ENCODE measurements around the gene ARMC7. TPM values are rescaled to one million over a fixed set of nuclear protein-coding genes. Genes with fewer than 3 reads are reported as not detected.

Gene ARMC7
- total RNA-seq, 3 donors from 2014 or later (not counting 1 experiment from before 2014, with no cell fraction given), result 9.3 to 18.6 (median 11.3) TPM

DNA sequence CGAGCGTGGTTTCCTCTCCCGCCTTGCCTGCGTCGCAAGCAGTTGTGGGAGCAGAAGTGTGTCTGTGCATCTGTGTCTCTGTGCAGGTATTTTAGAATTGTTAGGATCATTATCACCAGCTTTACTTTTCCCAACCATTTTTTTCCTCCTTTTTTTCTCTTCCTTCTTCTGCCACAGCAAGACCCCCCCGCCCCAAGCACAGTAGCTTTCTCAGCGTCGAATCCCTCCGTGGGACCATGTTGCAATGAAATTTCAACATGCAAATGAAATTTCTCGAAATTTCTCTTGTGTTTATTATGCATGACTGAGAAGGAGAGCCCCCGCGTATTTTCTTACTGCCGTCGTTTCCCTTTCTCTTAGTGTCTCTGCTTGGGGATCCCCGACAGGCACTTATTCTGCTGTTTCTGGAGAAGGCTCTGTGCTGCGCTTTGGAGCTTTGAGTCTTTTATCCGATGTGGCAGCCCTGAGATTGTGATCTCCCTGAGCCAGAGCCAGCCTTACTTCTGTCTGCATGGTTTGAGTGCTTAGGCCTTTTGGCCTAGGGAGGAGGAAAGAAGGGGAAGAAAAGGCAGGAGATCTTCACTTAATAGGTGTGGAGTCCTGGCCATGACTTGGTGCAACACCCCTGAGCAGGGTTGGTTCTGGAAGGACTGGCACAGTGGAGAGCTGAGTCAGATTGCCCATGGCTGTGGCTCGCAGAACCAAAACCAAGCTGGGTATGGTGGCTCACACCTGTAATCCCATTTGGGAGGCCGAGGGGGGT, 5.0 kb downstream of the ARMC7 start:
- H3K4me3 Mint-ChIP-seq, result peak overlapping the region; percentile 90
- Histone ChIP-seq H3K36me3 (ENCODE audit: control insufficient read depth, insufficient read depth, low read length) (peaks cover 5% of the 10 kb centered on the region), H3K27me3 (ENCODE audit: control insufficient read depth, insufficient read depth, low read length) (no peaks in the 10 kb centered on the region), H3K4me3 (ENCODE audit: low read length) (peak overlapping the region; percentile 44), H3K9me3 (ENCODE audit: control insufficient read depth, insufficient read depth, low read length) (no peaks in the 10 kb centered on the region), H3K27ac (ENCODE audit: low read length) (peak overlapping the region; percentile 76), H3K4me1 (ENCODE audit: control insufficient read depth, insufficient read depth, low read length) (peaks cover 36% of the 10 kb centered on the region)
- H3K9me3 Mint-ChIP-seq, result no peaks in the 10 kb centered on the region
- peak in 1 of 2 donors; percentile 29 for DNase-seq
- no peaks in the 10 kb centered on the region for H3K27me3 Mint-ChIP-seq (ENCODE audit: low read depth in 2 of 2)
- intact Hi-C loops (cut with micrococcal nuclease), result loop anchor here (1.0 to 5.0 kb wide), 6 partner anchors 16 to 298 kb away; partner anchors contain the start of genes JPT1 and NT5C
- no peak for ATAC-seq
- peaks cover 29 to 34% of the 10 kb centered on the region in 2 donors for H3K4me1 Mint-ChIP-seq
- H3K36me3 Mint-ChIP-seq, result no peaks in the 10 kb centered on the region
- TF ChIP-seq, protein P1, sequence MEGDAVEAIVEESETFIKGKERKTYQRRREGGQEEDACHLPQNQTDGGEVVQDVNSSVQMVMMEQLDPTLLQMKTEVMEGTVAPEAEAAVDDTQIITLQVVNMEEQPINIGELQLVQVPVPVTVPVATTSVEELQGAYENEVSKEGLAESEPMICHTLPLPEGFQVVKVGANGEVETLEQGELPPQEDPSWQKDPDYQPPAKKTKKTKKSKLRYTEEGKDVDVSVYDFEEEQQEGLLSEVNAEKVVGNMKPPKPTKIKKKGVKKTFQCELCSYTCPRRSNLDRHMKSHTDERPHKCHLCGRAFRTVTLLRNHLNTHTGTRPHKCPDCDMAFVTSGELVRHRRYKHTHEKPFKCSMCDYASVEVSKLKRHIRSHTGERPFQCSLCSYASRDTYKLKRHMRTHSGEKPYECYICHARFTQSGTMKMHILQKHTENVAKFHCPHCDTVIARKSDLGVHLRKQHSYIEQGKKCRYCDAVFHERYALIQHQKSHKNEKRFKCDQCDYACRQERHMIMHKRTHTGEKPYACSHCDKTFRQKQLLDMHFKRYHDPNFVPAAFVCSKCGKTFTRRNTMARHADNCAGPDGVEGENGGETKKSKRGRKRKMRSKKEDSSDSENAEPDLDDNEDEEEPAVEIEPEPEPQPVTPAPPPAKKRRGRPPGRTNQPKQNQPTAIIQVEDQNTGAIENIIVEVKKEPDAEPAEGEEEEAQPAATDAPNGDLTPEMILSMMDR (IDR thresholded peaks at IDR 0.05), result no peak
- 24% methylated on average over 17 of the region's 19 CpGs for WGBS (ENCODE audit: insufficient coverage)
- peak overlapping the region; percentile 93 to 96 for H3K27ac Mint-ChIP-seq

- DNase-seq (no peak), ATAC-seq (no peak)
- Histone ChIP-seq H3K4me1 (ENCODE audit: control insufficient read depth, insufficient read depth, low read length) (peaks cover 31% of the 10 kb centered on the region), H3K27ac (ENCODE audit: low read length) (no peak overlapping the region), H3K9me3 (ENCODE audit: control insufficient read depth, insufficient read depth, low read length) (no peaks in the 10 kb centered on the region), H3K36me3 (ENCODE audit: control insufficient read depth, insufficient read depth, low read length) (peaks cover 7% of the 10 kb centered on the region), H3K4me3 (ENCODE audit: low read length) (no peak overlapping the region), H3K27me3 (ENCODE audit: control insufficient read depth, insufficient read depth, low read length) (no peaks in the 10 kb centered on the region)
- TF ChIP-seq, protein P1 (IDR thresholded peaks at IDR 0.05), result no peak
- Mint-ChIP-seq H3K27me3 (ENCODE audit: low read depth in 2 of 2) (no peaks in the 10 kb centered on the region), H3K4me1 (peaks cover 32 to 34% of the 10 kb centered on the region in 2 donors), H3K36me3 (no peaks in the 10 kb centered on the region), H3K9me3 (no peaks in the 10 kb centered on the region), H3K27ac (peak overlapping the region in 1 of 2 donors; percentile 93), H3K4me3 (no peak overlapping the region)
- intact Hi-C loops (cut with micrococcal nuclease), result loop anchor here (2.0 kb wide), 1 partner anchor 15 kb away; the partner anchor contains the start of gene NT5C
Observed at GRCh38 chr17:75115555-75115954, 5.8 kb downstream of the ARMC7 start.

- TF ChIP-seq, protein P1 (IDR thresholded peaks at IDR 0.05), result no peak
- peaks cover 21% of the 10 kb centered on the region for H3K4me1 ChIP-seq (ENCODE audit: control insufficient read depth, insufficient read depth, low read length)
- H3K4me3 ChIP-seq (ENCODE audit: low read length), result no peak overlapping the region
- H3K4me1 Mint-ChIP-seq, result peaks cover 27 to 30% of the 10 kb centered on the region in 2 donors
- no peak overlapping the region for H3K27ac Mint-ChIP-seq
- no peaks in the 10 kb centered on the region for H3K9me3 Mint-ChIP-seq
- H3K4me3 Mint-ChIP-seq, result no peak overlapping the region
- H3K27me3 ChIP-seq (ENCODE audit: control insufficient read depth, insufficient read depth, low read length), result no peaks in the 10 kb centered on the region
- no peak for DNase-seq
- H3K27me3 Mint-ChIP-seq (ENCODE audit: low read depth in 2 of 2), result no peaks in the 10 kb centered on the region
- H3K27ac ChIP-seq (ENCODE audit: low read length), result no peak overlapping the region
- WGBS (ENCODE audit: insufficient coverage), result 90% methylated on average over 9 of the region's 9 CpGs
- H3K36me3 ChIP-seq (ENCODE audit: control insufficient read depth, insufficient read depth, low read length), result peaks cover 9% of the 10 kb centered on the region
- intact Hi-C loops (cut with micrococcal nuclease), result no loop called here
- no peaks in the 10 kb centered on the region for H3K36me3 Mint-ChIP-seq
- no peak for ATAC-seq
- H3K9me3 ChIP-seq (ENCODE audit: control insufficient read depth, insufficient read depth, low read length), result no peaks in the 10 kb centered on the region
Observed at GRCh38 chr17:75116737-75117136, 7.0 kb downstream of the ARMC7 start.
